GM23338 (cell line): ENCODE results near the gene INHBC. TPM values are rescaled to one million over a fixed set of nuclear protein-coding genes. Genes with fewer than 3 reads are reported as not detected.
A peak's percentile ranks its signal among the peaks of the same experiment; 100 is the strongest.

Source experiments
- ATAC-seq: fragments of 200-7000 bp; cut with Tn5 transposase; 3 replicates; pipeline ENCODE4 v1.9.1; 2020
- DNase-seq: peaks from one replicate; pipeline ENCODE4 v3.0.0-alpha.2; 2015; ENCODE audit warnings: low spot score
- H2AFZ ChIP-seq: fragments of 200-600 bp; sonication (generic); 2 replicates; pipeline ENCODE4 v1.8.0; 2016; ENCODE audit warnings: antibody characterized with exemption, mild to moderate bottlenecking, moderate library complexity
- H3F3A ChIP-seq: fragments of 200-600 bp; sonication (generic); replicated peaks from 2 replicates; pipeline ENCODE4 v1.8.0; 2017; ENCODE audit warnings: antibody characterized with exemption, mixed run types, low read depth
- H3K27ac ChIP-seq: fragments of 200-600 bp; sonication (generic); 2 replicates; pipeline ENCODE4 v1.6.1; 2016; ENCODE audit warnings: low read depth
- H3K27me3 ChIP-seq: fragments of 200-600 bp; sonication (generic); 2 replicates; pipeline ENCODE4 v1.8.0; 2016; ENCODE audit warnings: mild to moderate bottlenecking, mixed run types, moderate library complexity; ENCODE audit not compliant: insufficient read depth
- H3K36me3 ChIP-seq: fragments of 200-600 bp; sonication (generic); 2 replicates; pipeline ENCODE4 v1.8.0; 2016; ENCODE audit warnings: mild to moderate bottlenecking; ENCODE audit not compliant: insufficient read depth
- H3K4me1 ChIP-seq: fragments of 200-600 bp; sonication (generic); 2 replicates; pipeline ENCODE4 v1.8.0; 2016; ENCODE audit warnings: mild to moderate bottlenecking, moderate library complexity; ENCODE audit not compliant: insufficient read depth
- H3K4me2 ChIP-seq: fragments of 200-600 bp; sonication (generic); 2 replicates; pipeline ENCODE4 v1.7.1; 2017; ENCODE audit warnings: mixed run types
- H3K4me3 ChIP-seq: fragments of 200-600 bp; sonication (generic); 2 replicates; pipeline ENCODE4 v1.6.1; 2016; ENCODE audit warnings: mixed run types
- H3K79me2 ChIP-seq: fragments of 200-600 bp; sonication (generic); replicated peaks from 2 replicates; pipeline ENCODE4 v1.8.0; 2017; ENCODE audit warnings: mild to moderate bottlenecking; ENCODE audit not compliant: insufficient read depth
- H3K9me2 ChIP-seq: fragments of 200-600 bp; sonication (generic); 2 replicates; pipeline ENCODE4 v1.8.0; 2017; ENCODE audit not compliant: insufficient read depth
- H4K20me1 ChIP-seq: fragments of 200-600 bp; sonication (generic); replicated peaks from 2 replicates; pipeline ENCODE4 v1.8.0; 2017; ENCODE audit warnings: mild to moderate bottlenecking; ENCODE audit not compliant: insufficient read depth
- H3K27ac Mint-ChIP-seq: 2 replicates; pipeline ENCODE4 v1.8.0; 2020; ENCODE audit warnings: inconsistent platforms, mild to moderate bottlenecking, moderate library complexity, mixed read lengths
- H3K27me3 Mint-ChIP-seq: 3 replicates; pipeline ENCODE4 v1.8.0; 2022; ENCODE audit warnings: low read depth, mild to moderate bottlenecking, moderate library complexity, mixed read lengths, inconsistent platforms; ENCODE audit not compliant: insufficient read depth, poor library complexity
- H3K36me3 Mint-ChIP-seq: 3 replicates; pipeline ENCODE4 v1.8.0; 2021; ENCODE audit warnings: low read depth, mild to moderate bottlenecking, inconsistent platforms, moderate library complexity, mixed read lengths
- H3K4me1 Mint-ChIP-seq: 3 replicates; pipeline ENCODE4 v1.8.0; 2020; ENCODE audit warnings: mild to moderate bottlenecking, inconsistent platforms, mixed read lengths
- H3K4me3 Mint-ChIP-seq: 3 replicates; pipeline ENCODE4 v1.8.0; 2021; ENCODE audit warnings: moderate library complexity, mild to moderate bottlenecking, inconsistent platforms, mixed read lengths
- H3K9me3 Mint-ChIP-seq: 3 replicates; pipeline ENCODE4 v1.8.0; 2020; ENCODE audit warnings: moderate library complexity, mild to moderate bottlenecking, inconsistent platforms, mixed read lengths
- CTCF ChIP-seq, 2 experiments: fragments of 200-600 bp in 1 of 2; sonication (generic) in 1 of 2; conservative IDR thresholded peaks; 2 replicates each; pipeline versions ENCODE4 v1.5.1 to v1.6.1; 2016 to 2017; ENCODE audit warnings: antibody characterized with exemption in 2 of 2, low read depth in 2 of 2, mild to moderate bottlenecking in 2 of 2, moderate library complexity in 1 of 2
- JUNB ChIP-seq: IDR thresholded peaks from one replicate; pipeline ENCODE4 v1.6.1; 2016; ENCODE audit warnings: antibody characterized with exemption; ENCODE audit not compliant: unreplicated experiment
- NANOG ChIP-seq: IDR thresholded peaks from 2 replicates; pipeline ENCODE4 v1.6.1; 2016; ENCODE audit warnings: antibody characterized with exemption, borderline replicate concordance
- POLR2AphosphoS5 ChIP-seq: IDR thresholded peaks from 2 replicates; pipeline ENCODE4 v1.6.1; 2016; ENCODE audit warnings: antibody characterized with exemption, low read depth
- REST ChIP-seq: IDR thresholded peaks from one replicate; pipeline ENCODE4 v1.6.1; 2018; ENCODE audit warnings: antibody characterized with exemption; ENCODE audit not compliant: unreplicated experiment
- STAT1 ChIP-seq: IDR thresholded peaks from one replicate; pipeline ENCODE4 v1.6.1; 2016; ENCODE audit warnings: antibody characterized with exemption; ENCODE audit not compliant: unreplicated experiment
- ZNF114 ChIP-seq: fragments of 250-450 bp; sonication (Bioruptor Pico); IDR thresholded peaks from 2 replicates; pipeline ENCODE4 v1.5.0; 2020; ENCODE audit warnings: mild to moderate bottlenecking, moderate library complexity
- ZNF331 ChIP-seq: fragments of 250-450 bp; sonication (Bioruptor Pico); IDR thresholded peaks from 2 replicates; pipeline ENCODE4 v1.5.0; 2020; ENCODE audit warnings: low read depth, mild to moderate bottlenecking, moderate library complexity
- ZNF462 ChIP-seq: fragments of 250-450 bp; sonication (Bioruptor Pico); IDR thresholded peaks from 2 replicates; pipeline ENCODE4 v1.5.0; 2020; ENCODE audit warnings: mild to moderate bottlenecking, moderate library complexity
- polyA plus RNA-seq: library from polyadenylated mRNA; unstranded; fragments of >200 nt; fragmentation: Nextera tagmentation; extraction: Ambion mirVana; gene quantifications from 2 replicates; pipeline ENCODE4 v1.2.1, GENCODE V29; 2016
- total RNA-seq: library from RNA; depleted of rRNA; stranded (reverse); fragments of >200 nt; shearing (Covaris generic); gene quantifications from 2 replicates; pipeline ENCODE4 v1.2.3, GENCODE V29; 2014

Gene INHBC
- total and polyA plus RNA-seq, 2 experiments from 2014 or later, result 0.53 TPM; not detected in 1

- Histone ChIP-seq H3K4me2 (peak overlapping the region; percentile 98), H3K27ac (no peak overlapping the region), H4K20me1 (no peaks in the 10 kb centered on the region), H3K4me1 (peaks cover 38% of the 10 kb centered on the region), H3K9me2 (no peaks in the 10 kb centered on the region), H2AFZ (peak overlapping the region; percentile 98), H3K27me3 (peaks cover 57% of the 10 kb centered on the region), H3K79me2 (no peaks in the 10 kb centered on the region), H3K36me3 (no peaks in the 10 kb centered on the region), H3K4me3 (peak overlapping the region; percentile 82), H3F3A (peaks cover 9% of the 10 kb centered on the region)
- peak; percentile 79 for DNase-seq
- Mint-ChIP-seq H3K4me1 (peaks cover 44% of the 10 kb centered on the region), H3K27ac (no peak overlapping the region), H3K36me3 (peaks cover 8% of the 10 kb centered on the region; the same call in 1 of the 3 replicates), H3K27me3 (peaks cover 61% of the 10 kb centered on the region), H3K4me3 (peak overlapping the region; percentile 75), H3K9me3 (no peaks in the 10 kb centered on the region; the same call in 2 of the 3 replicates)
- no peak for TF ChIP-seq ZNF114 (CRISPR knock-in tag)
- TF ChIP-seq ZNF462 (CRISPR knock-in tag), result no peak
- no peak for TF ChIP-seq STAT1
- no peak for TF ChIP-seq JUNB
- no peak for TF ChIP-seq ZNF331
- TF ChIP-seq REST, result no peak
- TF ChIP-seq NANOG, result no peak
- no peak for TF ChIP-seq POLR2AphosphoS5
- TF ChIP-seq CTCF (conservative IDR thresholded peaks at IDR 0.05; ENCODE audit: low read depth in 2 of 2), result peak; percentile 81 to 89
- ATAC-seq, result peak; percentile 68
These were observed 41.8 kb downstream of the INHBC start for GRCh38 chr12:57476162-57476992.
